Lung (tissue), 12 donors: ENCODE results near the gene MSL2. TPM values are rescaled to one million over a fixed set of nuclear protein-coding genes. Genes with fewer than 3 reads are reported as not detected.

ENCODE experiments used
- ATAC-seq: fragments of 200-7000 bp; cut with Tn5 transposase; one replicate; pipeline ENCODE4 v1.9.1; 2020; ENCODE audit warnings: moderate number of reproducible peaks; ENCODE audit not compliant: insufficient read depth, low FRiP score
- DNase-seq, 3 donors: peaks; one replicate each; pipeline ENCODE4 v3.0.0-alpha.2; 2013 to 2017
- H3K27ac ChIP-seq, 2 donors: one replicate each; pipeline ENCODE4 v1.5.1; 2013; ENCODE audit warnings: mild to moderate bottlenecking in 2 of 2, moderate library complexity in 2 of 2, control low read depth in 1 of 2, inconsistent platforms in 1 of 2, low read depth in 1 of 2, low read length in 1 of 2
- H3K27me3 ChIP-seq, 3 donors: one replicate each; pipeline ENCODE4 v1.5.1; 2013; ENCODE audit warnings: low read length in 2 of 3; ENCODE audit not compliant: control insufficient read depth in 3 of 3, insufficient read depth in 3 of 3
- H3K36me3 ChIP-seq, 4 donors: one replicate each; pipeline ENCODE4 v1.5.1; 2013; ENCODE audit warnings: low read length in 4 of 4, mild to moderate bottlenecking in 1 of 4, moderate library complexity in 1 of 4; ENCODE audit not compliant: control insufficient read depth in 4 of 4, insufficient read depth in 4 of 4
- H3K4me1 ChIP-seq, 5 donors: one replicate each; pipeline ENCODE4 v1.5.1; 2013; ENCODE audit warnings: low read length in 5 of 5, mild to moderate bottlenecking in 2 of 5, moderate library complexity in 1 of 5; ENCODE audit not compliant: control insufficient read depth in 5 of 5, insufficient read depth in 5 of 5
- H3K4me3 ChIP-seq: one replicate; pipeline ENCODE4 v1.5.1; 2013; ENCODE audit warnings: mild to moderate bottlenecking, control low read depth, moderate library complexity
- H3K9ac ChIP-seq, 2 donors: one replicate each; pipeline ENCODE4 v1.5.1; 2013; ENCODE audit warnings: low read length in 2 of 2, control low read depth in 1 of 2; ENCODE audit not compliant: insufficient read depth in 1 of 2
- H3K9me3 ChIP-seq, 4 donors: one replicate each; pipeline ENCODE4 v1.5.1; 2013; ENCODE audit warnings: low read length in 3 of 4, mild to moderate bottlenecking in 1 of 4, moderate library complexity in 1 of 4; ENCODE audit not compliant: control insufficient read depth in 4 of 4, insufficient read depth in 3 of 4
- WGBS, 2 donors: extraction: QIAGEN DNeasy Blood & Tissue Kit; methylation state at CpG; one replicate each; pipeline ENCODE4 v1.1.7; 2013; 5-methylcytosine and 5-hydroxymethylcytosine counted together
- polyA plus RNA-seq, 2 donors: library from polyadenylated mRNA; stranded (reverse); fragments of 200-250 nt; gene quantifications; one replicate each; pipeline ENCODE4 v1.2.1, GENCODE V29; 2013
- total RNA-seq, 2 donors: library from RNA; depleted of rRNA in 1 of 2; stranded (reverse); fragments of >200 nt in 1 of 2; gene quantifications; one replicate each; pipeline ENCODE4 v1.2.1, GENCODE V29; 2014 to 2021
- TF ChIP-seq, protein P1 (sequence below): IDR thresholded peaks from 2 replicates; pipeline ENCODE4 v1.5.1; 2012; ENCODE audit warnings: mild to moderate bottlenecking; ENCODE audit errors: control extremely low read depth, extremely low read depth
- donor health status: control.
- donor health status: control.
- donor health status: Bipolar disorder and iron deficiency.
- donor health status: healthy.
- donor health status: DM: yes; HTN: yes; CAD: no.

Gene MSL2
- total and polyA plus RNA-seq, 4 donors: 5.4 to 44.0 (median 20.1) TPM

DNA sequence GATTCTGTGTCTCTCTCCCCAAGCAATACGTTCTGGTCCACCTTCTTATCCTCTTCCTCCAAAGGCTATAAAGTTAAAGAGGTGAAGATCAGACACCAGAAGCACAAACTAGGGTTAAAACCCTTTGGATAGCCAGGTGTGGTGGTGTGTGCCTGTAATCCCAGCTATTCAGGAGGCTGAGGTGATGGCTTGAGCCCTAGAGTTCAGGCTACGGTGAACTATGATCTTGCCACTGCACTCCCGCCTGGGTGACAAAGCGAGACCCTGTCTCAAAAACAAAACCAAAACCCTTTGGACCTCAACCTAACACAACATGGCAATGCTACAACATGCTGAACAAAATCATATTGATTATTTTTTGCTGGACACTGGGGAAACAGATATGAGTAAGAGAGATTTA is 43.2 kb downstream of the MSL2 start:
- H3K36me3 ChIP-seq: peaks cover 7 to 20% (median 12%) of the 10 kb centered on the region in 4 donors
- DNase-seq (no peak), ATAC-seq (no peak)
- H3K9me3 ChIP-seq: no peaks in the 10 kb centered on the region
- no peak overlapping the region for H3K9ac ChIP-seq
- WGBS, 2 donors: 88 to 91% methylated on average over 4 of the region's 4 CpGs
- TF ChIP-seq, protein P1, sequence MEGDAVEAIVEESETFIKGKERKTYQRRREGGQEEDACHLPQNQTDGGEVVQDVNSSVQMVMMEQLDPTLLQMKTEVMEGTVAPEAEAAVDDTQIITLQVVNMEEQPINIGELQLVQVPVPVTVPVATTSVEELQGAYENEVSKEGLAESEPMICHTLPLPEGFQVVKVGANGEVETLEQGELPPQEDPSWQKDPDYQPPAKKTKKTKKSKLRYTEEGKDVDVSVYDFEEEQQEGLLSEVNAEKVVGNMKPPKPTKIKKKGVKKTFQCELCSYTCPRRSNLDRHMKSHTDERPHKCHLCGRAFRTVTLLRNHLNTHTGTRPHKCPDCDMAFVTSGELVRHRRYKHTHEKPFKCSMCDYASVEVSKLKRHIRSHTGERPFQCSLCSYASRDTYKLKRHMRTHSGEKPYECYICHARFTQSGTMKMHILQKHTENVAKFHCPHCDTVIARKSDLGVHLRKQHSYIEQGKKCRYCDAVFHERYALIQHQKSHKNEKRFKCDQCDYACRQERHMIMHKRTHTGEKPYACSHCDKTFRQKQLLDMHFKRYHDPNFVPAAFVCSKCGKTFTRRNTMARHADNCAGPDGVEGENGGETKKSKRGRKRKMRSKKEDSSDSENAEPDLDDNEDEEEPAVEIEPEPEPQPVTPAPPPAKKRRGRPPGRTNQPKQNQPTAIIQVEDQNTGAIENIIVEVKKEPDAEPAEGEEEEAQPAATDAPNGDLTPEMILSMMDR: no peak
- H3K4me1 ChIP-seq: peaks cover 0 to 12% (median 0%) of the 10 kb centered on the region in 5 donors
- H3K27me3 ChIP-seq: no peaks in the 10 kb centered on the region
- no peak overlapping the region for H3K27ac ChIP-seq
- no peak overlapping the region for H3K4me3 ChIP-seq

DNA sequence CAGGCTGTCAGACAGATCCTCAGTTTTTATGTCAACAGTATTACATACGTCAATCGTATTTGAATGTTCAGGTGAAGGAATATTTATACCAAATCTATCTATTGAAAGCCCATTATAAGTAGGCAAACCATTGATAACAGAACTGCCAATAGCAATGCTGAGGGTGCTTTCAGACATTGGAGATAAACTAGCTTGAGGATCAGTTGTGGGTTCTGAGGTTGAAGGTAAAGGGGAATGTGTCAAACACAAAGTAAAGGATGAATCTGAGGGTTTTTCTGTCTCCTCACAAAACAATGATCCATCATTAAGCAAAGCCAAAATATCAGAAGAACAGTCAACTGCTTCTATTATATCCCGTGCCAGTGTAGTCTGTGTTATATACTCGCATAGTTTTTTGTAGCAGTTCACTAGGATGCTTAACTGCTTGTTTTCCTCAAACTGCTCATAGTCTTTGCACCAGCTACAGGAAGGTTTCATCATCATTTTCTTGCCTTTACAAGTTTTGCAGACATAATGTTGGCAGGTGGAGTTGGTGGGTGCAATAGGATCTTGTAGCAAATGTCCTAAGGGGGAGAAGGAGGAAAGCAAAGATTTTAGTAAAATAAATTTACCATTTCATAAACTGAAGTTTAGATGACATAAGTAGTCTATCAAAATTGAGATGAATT is 43.8 kb downstream of the MSL2 start:
- Histone ChIP-seq H3K4me1 (peaks cover 0 to 12% (median 0%) of the 10 kb centered on the region in 5 donors), H3K27ac (no peak overlapping the region), H3K27me3 (no peaks in the 10 kb centered on the region), H3K4me3 (no peak overlapping the region), H3K36me3 (peaks cover 7 to 20% (median 12%) of the 10 kb centered on the region in 4 donors), H3K9ac (no peak overlapping the region), H3K9me3 (no peaks in the 10 kb centered on the region)
- ATAC-seq (no peak), DNase-seq (no peak)
- 74 to 84% methylated on average over 4 of the region's 4 CpGs for WGBS, 2 donors
- TF ChIP-seq, protein P1: no peak

DNA sequence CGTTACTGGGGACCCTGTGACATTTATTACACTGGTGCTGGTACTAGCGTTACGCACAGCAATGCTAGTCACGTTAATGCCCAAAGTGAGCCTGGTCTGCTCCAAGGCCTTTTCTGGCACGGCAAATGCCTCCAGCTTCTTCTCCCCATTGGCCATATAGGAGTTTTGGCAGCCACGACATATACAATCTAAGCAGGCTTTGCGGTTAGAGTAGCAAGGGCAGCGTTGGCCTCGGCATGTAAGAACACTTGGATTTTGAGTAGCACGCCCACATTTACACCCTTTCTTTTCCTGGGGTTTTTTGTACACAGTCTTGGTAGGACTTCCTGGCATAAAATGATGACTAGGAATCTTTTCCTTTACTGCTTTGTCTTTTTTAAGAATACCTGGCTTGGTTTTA is 44.9 kb downstream of the MSL2 start:
- Histone ChIP-seq H3K4me3 (no peak overlapping the region), H3K4me1 (peaks cover 0 to 15% (median 0%) of the 10 kb centered on the region in 5 donors), H3K9ac (no peak overlapping the region), H3K27me3 (no peaks in the 10 kb centered on the region), H3K9me3 (no peaks in the 10 kb centered on the region), H3K27ac (no peak overlapping the region), H3K36me3 (peaks cover 7 to 20% (median 12%) of the 10 kb centered on the region in 4 donors)
- no peak for ATAC-seq
- TF ChIP-seq, protein P1: no peak
- 79 to 83% methylated on average over 10 of the region's 10 CpGs for WGBS, 2 donors
- DNase-seq: no peak
